SK-N-SH (cell line): Measurements from ENCODE around the gene ACIN1. TPM values are rescaled to one million over a fixed set of nuclear protein-coding genes. Genes with fewer than 3 reads are reported as not detected.

Experiments
- CTCF ChIA-PET: fragments of 300-600, 350-600 bp; formaldehyde crosslinking; extraction: SDS; loops from one replicate; lab custom pipeline; 2021; lab: Yijun Ruan, JAX
- POLR2A ChIA-PET: fragments of 350-600 bp; sonication (Branson Sonifier 250); formaldehyde crosslinking; extraction: SDS; loops from one replicate; lab custom pipeline; 2020; ENCODE audit warnings: antibody characterized with exemption, inconsistent platforms; lab: Yijun Ruan, JAX
- DNase-seq: peaks from one replicate; pipeline ENCODE4 v3.0.0; 2012
- H2AFZ ChIP-seq: fragments of 200-600 bp; sonication (generic); 2 replicates; pipeline ENCODE4 v1.8.1; 2016; ENCODE audit warnings: antibody characterized with exemption, mild to moderate bottlenecking, low read depth
- H3F3A ChIP-seq: fragments of 200-600 bp; sonication (generic); replicated peaks from 2 replicates; pipeline ENCODE3; 2016; ENCODE audit warnings: antibody characterized with exemption, mild to moderate bottlenecking; ENCODE audit not compliant: insufficient read depth
- H3K27ac ChIP-seq, 2 experiments: fragments of 200-500 bp in 1 of 2; fragments of 200-600 bp in 1 of 2; sonication (Bioruptor generic) in 1 of 2; sonication (generic), shearing (Covaris generic) in 1 of 2; 2 replicates each; pipeline versions ENCODE4 v1.5.1 to v1.6.1; 2014 to 2016; ENCODE audit warnings: low read depth in 2 of 2, inconsistent platforms in 1 of 2, low read length in 1 of 2, mild to moderate bottlenecking in 1 of 2, mixed read lengths in 1 of 2
- H3K27me3 ChIP-seq: fragments of 200-600 bp; sonication (generic), shearing (Covaris generic); 2 replicates; pipeline ENCODE4 v1.6.1; 2016; ENCODE audit warnings: mixed run types; ENCODE audit not compliant: insufficient read depth
- H3K36me3 ChIP-seq, 2 experiments: fragments of 200-500 bp in 1 of 2; fragments of 200-600 bp in 1 of 2; sonication (Bioruptor generic) in 1 of 2; sonication (generic) in 1 of 2; replicated peaks in 1 of 2; 2 replicates each; pipeline versions ENCODE3 to v1.5.1; 2014 to 2016; ENCODE audit warnings: low read length in 1 of 2, mild to moderate bottlenecking in 1 of 2; ENCODE audit not compliant: insufficient read depth in 2 of 2, control insufficient read depth in 1 of 2
- H3K4me1 ChIP-seq, 2 experiments: fragments of 200-500 bp in 1 of 2; fragments of 200-600 bp in 1 of 2; sonication (Bioruptor generic) in 1 of 2; sonication (generic), shearing (Covaris generic) in 1 of 2; 2 replicates each; pipeline versions ENCODE4 v1.5.1 to v1.6.1; 2014 to 2016; ENCODE audit warnings: low read depth in 1 of 2, low read length in 1 of 2, mixed run types in 1 of 2; ENCODE audit not compliant: insufficient read depth in 2 of 2, control insufficient read depth in 1 of 2
- H3K4me2 ChIP-seq: fragments of 200-600 bp; sonication (generic), shearing (Covaris generic); 2 replicates; pipeline ENCODE4 v1.6.1; 2017; ENCODE audit warnings: mixed run types
- H3K4me3 ChIP-seq, 2 experiments: fragments of 200-500 bp in 1 of 2; fragments of 200-600 bp in 1 of 2; sonication (Bioruptor generic) in 1 of 2; sonication (generic), shearing (Covaris generic) in 1 of 2; 2 replicates each; pipeline versions ENCODE4 v1.5.1 to v1.8.1; 2014 to 2016; ENCODE audit warnings: low read depth in 2 of 2, inconsistent platforms in 1 of 2, low read length in 1 of 2, mild to moderate bottlenecking in 1 of 2, mixed read lengths in 1 of 2, moderate library complexity in 1 of 2
- H3K79me2 ChIP-seq: fragments of 200-600 bp; sonication (generic); 2 replicates; pipeline ENCODE4 v1.8.1; 2017; ENCODE audit warnings: mild to moderate bottlenecking; ENCODE audit not compliant: insufficient read depth
- H3K9ac ChIP-seq: fragments of 200-600 bp; sonication (generic); 2 replicates; pipeline ENCODE4 v1.6.1; 2017; ENCODE audit warnings: mixed run types
- H3K9me2 ChIP-seq: fragments of 200-600 bp; sonication (generic); 2 replicates; pipeline ENCODE4 v1.6.1; 2017; ENCODE audit warnings: mixed run types
- H3K9me3 ChIP-seq: fragments of 200-600 bp; sonication (generic); 2 replicates; pipeline ENCODE4 v1.6.1; 2017; ENCODE audit warnings: mixed run types, mild to moderate bottlenecking, moderate library complexity
- H4K20me1 ChIP-seq: fragments of 200-600 bp; sonication (generic); 2 replicates; pipeline ENCODE4 v1.6.1; 2017; ENCODE audit warnings: mild to moderate bottlenecking, mixed run types; ENCODE audit not compliant: insufficient read depth
- FOSL2 ChIP-seq: IDR thresholded peaks from 2 replicates; pipeline ENCODE4 v1.4.0; 2012; ENCODE audit warnings: low read depth, mild to moderate bottlenecking, moderate library complexity, borderline replicate concordance
- JUND ChIP-seq: IDR thresholded peaks from 2 replicates; pipeline ENCODE4 v1.4.0; 2012
- NFIC ChIP-seq: IDR thresholded peaks from 2 replicates; pipeline ENCODE4 v1.4.0; 2012; ENCODE audit warnings: borderline replicate concordance
- NRF1 ChIP-seq: IDR thresholded peaks from 2 replicates; pipeline ENCODE4 v1.6.1; 2012; ENCODE audit warnings: low read depth, mild to moderate bottlenecking, low read length
- PBX3 ChIP-seq: IDR thresholded peaks from 2 replicates; pipeline ENCODE4; 2012
- SIN3A ChIP-seq: IDR thresholded peaks from 2 replicates; pipeline ENCODE4 v1.6.1; 2012; ENCODE audit warnings: low read depth, mild to moderate bottlenecking, low read length, moderate library complexity, borderline replicate concordance
- TCF12 ChIP-seq: IDR thresholded peaks from 2 replicates; pipeline ENCODE4 v1.4.0; 2012
- WGBS: methylation state at CpG from one replicate; pipeline ENCODE4 v1.1.6; 2017; ENCODE audit warnings: low lambda C conversion rate; 5-methylcytosine and 5-hydroxymethylcytosine counted together
- polyA plus RNA-seq, 3 experiments: library from polyadenylated mRNA; depleted of rRNA; stranded (reverse); fragments of >200 nt; gene quantifications; 2 replicates each; pipeline ENCODE4 v1.2.3, GENCODE V29; 2012
- TF ChIP-seq, protein P1 (sequence below): IDR thresholded peaks from 2 replicates; pipeline ENCODE4 v1.4.0; 2012; ENCODE audit warnings: low read depth, borderline replicate concordance
- TF ChIP-seq, protein P2 (sequence below): IDR thresholded peaks from 2 replicates; pipeline ENCODE4 v1.4.0; 2012; ENCODE audit warnings: low read depth, borderline replicate concordance
- TF ChIP-seq, protein P3 (sequence below): IDR thresholded peaks from 2 replicates; pipeline ENCODE4 v1.6.1; 2012; ENCODE audit warnings: mild to moderate bottlenecking, low read depth, low read length, moderate library complexity

The ACIN1 gene
- polyA plus RNA-seq, 1 of the 3 experiments (the other 2 are of a cell fraction): 159 TPM

GRCh38 chr14:23066368-23066767 is 28.6 kb downstream of the ACIN1 start:
- Histone ChIP-seq H3K9ac (no peak overlapping the region), H3K4me3 (no peak overlapping the region), H3K36me3 (peaks cover 58 to 62% of the 10 kb centered on the region in 2 experiments), H4K20me1 (peaks cover 39% of the 10 kb centered on the region), H3K4me2 (no peak overlapping the region), H2AFZ (no peak overlapping the region), H3K27me3 (no peaks in the 10 kb centered on the region), H3K27ac (no peak overlapping the region; a peak in 1 of 4 replicates), H3F3A (peaks cover 31% of the 10 kb centered on the region), H3K79me2 (peaks cover 69% of the 10 kb centered on the region), H3K4me1 (peaks cover 21 to 27% of the 10 kb centered on the region in 2 experiments), H3K9me3 (no peaks in the 10 kb centered on the region), H3K9me2 (no peaks in the 10 kb centered on the region)
- TF ChIP-seq, protein P1, sequence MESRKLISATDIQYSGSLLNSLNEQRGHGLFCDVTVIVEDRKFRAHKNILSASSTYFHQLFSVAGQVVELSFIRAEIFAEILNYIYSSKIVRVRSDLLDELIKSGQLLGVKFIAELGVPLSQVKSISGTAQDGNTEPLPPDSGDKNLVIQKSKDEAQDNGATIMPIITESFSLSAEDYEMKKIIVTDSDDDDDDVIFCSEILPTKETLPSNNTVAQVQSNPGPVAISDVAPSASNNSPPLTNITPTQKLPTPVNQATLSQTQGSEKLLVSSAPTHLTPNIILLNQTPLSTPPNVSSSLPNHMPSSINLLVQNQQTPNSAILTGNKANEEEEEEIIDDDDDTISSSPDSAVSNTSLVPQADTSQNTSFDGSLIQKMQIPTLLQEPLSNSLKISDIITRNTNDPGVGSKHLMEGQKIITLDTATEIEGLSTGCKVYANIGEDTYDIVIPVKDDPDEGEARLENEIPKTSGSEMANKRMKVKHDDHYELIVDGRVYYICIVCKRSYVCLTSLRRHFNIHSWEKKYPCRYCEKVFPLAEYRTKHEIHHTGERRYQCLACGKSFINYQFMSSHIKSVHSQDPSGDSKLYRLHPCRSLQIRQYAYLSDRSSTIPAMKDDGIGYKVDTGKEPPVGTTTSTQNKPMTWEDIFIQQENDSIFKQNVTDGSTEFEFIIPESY: no peak
- TF ChIP-seq FOSL2 (no peak), NFIC (no peak), PBX3 (no peak), NRF1 (no peak), JUND (no peak), TCF12 (no peak), SIN3A (no peak)
- TF ChIP-seq, protein P2, sequence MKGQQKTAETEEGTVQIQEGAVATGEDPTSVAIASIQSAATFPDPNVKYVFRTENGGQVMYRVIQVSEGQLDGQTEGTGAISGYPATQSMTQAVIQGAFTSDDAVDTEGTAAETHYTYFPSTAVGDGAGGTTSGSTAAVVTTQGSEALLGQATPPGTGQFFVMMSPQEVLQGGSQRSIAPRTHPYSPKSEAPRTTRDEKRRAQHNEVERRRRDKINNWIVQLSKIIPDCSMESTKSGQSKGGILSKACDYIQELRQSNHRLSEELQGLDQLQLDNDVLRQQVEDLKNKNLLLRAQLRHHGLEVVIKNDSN: no peak
- TF ChIP-seq, protein P3, sequence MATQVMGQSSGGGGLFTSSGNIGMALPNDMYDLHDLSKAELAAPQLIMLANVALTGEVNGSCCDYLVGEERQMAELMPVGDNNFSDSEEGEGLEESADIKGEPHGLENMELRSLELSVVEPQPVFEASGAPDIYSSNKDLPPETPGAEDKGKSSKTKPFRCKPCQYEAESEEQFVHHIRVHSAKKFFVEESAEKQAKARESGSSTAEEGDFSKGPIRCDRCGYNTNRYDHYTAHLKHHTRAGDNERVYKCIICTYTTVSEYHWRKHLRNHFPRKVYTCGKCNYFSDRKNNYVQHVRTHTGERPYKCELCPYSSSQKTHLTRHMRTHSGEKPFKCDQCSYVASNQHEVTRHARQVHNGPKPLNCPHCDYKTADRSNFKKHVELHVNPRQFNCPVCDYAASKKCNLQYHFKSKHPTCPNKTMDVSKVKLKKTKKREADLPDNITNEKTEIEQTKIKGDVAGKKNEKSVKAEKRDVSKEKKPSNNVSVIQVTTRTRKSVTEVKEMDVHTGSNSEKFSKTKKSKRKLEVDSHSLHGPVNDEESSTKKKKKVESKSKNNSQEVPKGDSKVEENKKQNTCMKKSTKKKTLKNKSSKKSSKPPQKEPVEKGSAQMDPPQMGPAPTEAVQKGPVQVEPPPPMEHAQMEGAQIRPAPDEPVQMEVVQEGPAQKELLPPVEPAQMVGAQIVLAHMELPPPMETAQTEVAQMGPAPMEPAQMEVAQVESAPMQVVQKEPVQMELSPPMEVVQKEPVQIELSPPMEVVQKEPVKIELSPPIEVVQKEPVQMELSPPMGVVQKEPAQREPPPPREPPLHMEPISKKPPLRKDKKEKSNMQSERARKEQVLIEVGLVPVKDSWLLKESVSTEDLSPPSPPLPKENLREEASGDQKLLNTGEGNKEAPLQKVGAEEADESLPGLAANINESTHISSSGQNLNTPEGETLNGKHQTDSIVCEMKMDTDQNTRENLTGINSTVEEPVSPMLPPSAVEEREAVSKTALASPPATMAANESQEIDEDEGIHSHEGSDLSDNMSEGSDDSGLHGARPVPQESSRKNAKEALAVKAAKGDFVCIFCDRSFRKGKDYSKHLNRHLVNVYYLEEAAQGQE: no peak
- 97% methylated on average over 3 of the region's 3 CpGs for WGBS
- POLR2A ChIA-PET: no interaction called here
- no peak for DNase-seq
- CTCF ChIA-PET: interaction anchor here (1.7 to 33.1 kb wide), 3 partner anchors 8 to 78 kb away, joined by 7 to 1566 read pairs (median 152); partner anchors contain the start of genes AJUBA and CDH24
